GM18526 (cell line): ENCODE results near the gene NLN.

Experiments
- POLR2A ChIP-seq: IDR thresholded peaks from 3 replicates; pipeline ENCODE4 v1.6.1; 2011; ENCODE audit not compliant: insufficient read length; ENCODE audit errors: extremely low read depth

Gene NLN

DNA sequence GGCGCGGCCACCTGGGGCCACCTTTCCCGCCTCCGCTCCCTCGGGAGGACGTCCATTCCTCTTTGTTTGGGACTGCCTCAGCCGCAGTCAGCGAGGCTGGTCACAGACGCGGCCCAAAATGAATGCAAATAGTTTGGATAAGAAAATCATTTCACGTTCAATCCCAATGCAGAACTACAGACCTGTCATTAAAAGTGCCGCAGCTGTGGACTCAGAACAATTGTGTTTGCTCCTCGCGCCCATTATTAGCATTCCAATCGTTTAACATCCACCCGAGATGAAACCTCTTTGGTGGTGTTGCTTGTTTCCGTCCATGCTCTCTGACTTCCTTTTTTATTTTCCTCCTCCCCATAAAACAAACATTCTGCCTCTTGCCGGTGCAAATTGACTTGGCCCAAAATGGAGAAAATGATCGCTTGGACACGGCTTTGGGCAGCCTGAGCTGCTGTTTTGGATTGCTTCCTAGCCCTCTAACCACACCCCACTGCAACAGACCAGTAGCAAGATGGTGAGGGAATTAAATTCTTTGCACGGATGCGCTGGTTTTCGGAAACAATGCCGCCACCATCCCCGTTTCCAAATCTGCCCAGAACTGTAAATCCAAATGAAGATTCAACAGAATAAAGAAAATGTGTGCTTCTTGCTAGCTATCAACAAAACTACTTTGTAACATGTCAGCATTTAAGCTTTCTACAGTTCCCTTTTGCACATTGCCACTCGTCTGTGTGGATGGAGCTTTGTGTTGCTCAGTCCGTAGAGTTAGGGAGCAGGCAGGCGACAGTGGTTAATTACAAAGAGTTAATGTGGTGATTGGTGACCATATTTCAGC, 784 bp downstream of the NLN start:
- no peak for TF ChIP-seq POLR2A

DNA sequence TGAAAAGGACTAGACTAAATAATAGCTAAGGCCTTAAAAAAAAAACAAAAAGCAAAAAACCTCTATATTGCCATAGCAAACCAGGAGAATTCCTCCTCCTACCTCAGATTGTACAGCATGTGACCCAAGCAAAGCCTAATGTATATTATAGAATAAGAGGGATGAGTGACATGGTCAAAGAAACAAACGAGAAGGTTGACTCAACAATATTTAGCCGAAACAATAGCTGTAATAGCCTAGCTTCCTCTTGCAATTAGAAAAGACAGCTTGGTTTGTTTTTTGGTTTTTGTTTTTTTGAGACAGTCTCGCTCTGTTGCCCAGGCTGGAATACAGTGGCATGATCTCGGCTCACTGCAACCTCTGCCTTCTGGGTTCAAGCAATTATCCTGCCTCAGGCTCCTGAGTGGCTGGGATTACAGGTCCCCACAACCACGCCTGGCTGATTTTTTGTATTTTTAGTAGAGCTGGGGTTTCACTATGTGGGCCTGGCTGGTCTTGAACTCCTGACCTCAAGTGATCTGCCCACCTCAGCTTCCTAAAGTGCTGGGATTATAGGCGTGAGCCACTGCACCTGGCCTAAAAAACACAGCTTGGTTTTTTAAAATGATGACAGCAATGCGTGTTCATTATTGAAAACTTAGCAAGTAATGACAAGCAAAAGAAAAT, 5.6 kb downstream of the NLN start:
- no peak for TF ChIP-seq POLR2A

DNA sequence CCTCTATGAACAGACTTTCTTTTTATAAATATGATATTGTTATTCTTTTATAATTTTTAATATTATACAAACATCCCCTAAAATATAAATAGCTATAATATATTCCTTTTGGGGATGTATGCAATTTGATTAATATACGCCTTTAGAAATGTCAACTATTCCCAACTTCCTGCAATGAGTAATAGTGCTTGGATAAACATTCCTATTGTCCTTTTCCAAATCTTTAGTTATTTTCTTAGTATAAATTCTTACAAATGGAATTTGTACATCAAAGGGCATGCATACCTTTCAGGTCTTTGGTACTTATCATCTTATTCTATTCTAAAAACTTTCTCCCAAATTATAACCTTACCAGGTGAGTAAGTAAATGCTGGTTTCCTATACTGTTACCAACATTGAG, 6.2 kb downstream of the NLN start:
- TF ChIP-seq POLR2A, result no peak

DNA sequence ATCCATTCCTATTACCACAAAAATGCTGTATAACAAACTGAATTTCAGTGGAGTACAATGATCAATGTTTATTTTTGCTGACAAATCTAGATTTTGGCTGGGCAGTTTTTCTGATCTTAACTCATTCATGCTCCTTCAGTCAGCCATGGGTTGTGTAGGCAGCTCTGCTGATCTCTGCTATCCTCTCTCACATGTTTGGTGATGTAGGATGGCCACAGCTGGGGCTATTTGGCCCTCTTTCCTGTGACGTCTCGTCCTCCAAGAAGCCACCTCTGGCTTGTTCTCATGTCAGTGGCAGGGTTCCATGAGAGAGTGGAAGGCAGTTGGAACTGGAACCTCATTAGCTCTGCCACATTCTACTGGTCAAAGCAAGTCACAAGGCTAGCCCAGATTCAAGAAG, 8.9 kb downstream of the NLN start:
- TF ChIP-seq POLR2A, result no peak

DNA sequence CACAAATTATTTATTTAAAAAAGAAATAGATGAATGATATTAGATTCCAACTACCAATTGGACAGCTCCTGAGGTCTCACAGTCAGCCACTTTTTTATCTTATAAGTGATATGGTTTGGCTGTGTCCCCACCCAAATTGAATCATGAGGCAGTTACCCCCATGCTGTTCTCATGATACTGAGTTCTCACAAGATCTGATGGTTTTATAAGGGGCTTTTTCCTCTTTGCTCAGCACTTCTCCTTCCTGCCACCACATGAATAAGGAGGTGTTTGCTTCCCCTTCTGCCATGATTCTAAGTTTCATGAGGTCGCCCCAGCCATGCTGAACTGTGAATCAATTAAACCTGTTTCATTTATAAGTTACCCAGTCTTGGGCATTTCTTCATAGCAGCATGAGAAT, 12.9 kb downstream of the NLN start:
- TF ChIP-seq POLR2A, result no peak

DNA sequence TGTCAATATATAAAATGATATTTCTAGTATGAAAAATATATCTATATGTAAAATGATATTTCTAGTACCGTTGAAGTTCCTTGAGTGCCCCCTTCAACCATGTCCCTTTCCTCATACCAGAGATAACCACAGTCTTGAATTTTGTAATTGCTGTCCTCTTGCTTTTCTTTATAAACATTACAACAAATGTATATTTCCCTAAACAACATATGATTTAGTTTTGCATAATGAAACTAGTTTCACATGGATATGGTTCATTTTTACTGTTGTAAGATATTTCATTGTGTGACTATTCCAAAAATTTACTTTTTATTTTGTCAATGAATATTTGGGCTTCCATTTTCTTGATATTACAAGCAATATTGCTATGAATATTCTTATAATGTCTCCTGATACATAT, 14.0 kb downstream of the NLN start:
- no peak for TF ChIP-seq POLR2A

DNA sequence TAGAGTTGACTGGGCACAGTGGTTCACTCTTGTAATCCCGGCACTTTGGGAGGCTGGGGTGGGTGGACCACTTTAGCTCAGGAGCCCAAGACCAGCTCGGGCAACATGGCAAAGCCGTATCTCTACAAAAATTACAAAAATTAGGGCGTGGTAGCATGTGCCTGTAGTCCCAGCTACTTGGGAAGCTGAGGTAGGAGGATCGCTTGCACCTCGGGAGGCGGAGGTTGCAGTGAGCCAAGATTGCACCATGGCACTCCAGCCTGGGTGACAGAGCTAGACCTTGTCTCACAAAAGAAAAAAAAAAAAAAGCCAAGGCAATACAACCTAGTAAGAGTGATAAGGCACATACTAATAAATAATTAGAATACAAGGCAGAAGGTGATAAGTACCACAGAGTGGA, 15.8 kb downstream of the NLN start:
- no peak for TF ChIP-seq POLR2A

DNA sequence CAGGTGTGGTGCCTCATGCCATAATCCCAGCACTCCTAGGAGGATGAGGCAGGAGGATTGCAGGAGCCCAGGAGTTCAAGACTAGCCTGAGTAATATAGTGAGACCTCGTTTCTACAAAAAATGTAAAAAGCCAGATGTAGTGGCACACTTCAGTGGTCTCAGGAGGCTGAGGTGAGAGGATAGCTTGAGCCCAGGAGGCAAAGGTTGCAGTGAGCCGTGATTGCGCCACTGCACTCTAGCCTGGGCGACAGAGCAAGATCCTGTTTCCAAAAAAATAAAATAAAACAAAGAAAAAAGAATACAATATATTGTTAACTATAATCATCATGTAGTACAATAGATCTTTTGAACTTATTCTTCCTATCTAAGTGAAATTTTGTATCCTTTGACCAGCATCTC, 16.3 kb downstream of the NLN start:
- TF ChIP-seq POLR2A, result no peak

DNA sequence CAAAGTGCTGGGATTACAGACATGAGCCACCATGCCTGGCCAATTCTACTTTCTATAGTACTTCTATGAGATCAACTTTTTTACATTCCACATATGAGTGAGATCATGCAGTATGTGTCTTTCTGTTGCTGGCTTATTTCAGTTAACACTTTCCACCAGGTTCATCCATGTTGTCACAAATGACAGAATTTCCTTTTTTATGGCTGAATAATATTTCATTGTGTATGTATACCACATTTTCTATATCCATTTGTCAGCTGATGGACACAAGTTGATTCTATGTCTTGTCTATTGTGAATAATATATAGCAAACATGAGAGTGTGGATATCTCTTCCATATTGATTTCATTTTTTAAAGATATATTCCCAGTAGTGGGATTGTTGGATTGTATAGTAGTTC, 17.2 kb downstream of the NLN start:
- no peak for TF ChIP-seq POLR2A

DNA sequence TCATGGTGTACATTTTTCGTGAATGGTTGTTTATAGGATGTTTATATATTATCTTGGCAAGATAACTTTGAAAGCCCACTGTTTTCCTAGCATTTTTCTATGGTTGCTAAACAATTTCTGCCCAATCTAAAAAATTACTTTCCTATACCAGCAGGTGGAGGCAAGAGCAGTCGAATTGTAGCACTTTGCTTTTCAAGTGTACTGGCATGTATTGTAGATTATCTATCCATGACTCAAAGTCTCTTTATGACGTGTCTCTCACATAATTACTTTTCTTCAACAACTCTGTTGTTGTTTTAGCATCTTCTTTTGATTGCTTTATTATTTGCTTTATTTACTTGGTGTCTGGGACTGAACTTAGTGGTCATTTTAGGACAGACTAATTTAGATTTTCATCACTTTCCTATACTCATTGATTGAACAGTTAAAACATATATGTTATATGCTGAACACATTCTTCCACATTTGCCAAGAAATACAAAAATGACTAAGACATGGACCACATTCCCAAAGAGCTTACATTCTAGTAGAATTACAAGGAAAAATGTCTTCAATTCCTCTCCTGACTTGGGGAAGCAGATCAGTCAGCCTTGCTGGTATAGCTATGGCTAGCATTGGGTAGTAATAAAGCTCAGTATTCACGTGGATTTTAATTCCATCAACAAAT, 20.7 kb downstream of the NLN start:
- no peak for TF ChIP-seq POLR2A

DNA sequence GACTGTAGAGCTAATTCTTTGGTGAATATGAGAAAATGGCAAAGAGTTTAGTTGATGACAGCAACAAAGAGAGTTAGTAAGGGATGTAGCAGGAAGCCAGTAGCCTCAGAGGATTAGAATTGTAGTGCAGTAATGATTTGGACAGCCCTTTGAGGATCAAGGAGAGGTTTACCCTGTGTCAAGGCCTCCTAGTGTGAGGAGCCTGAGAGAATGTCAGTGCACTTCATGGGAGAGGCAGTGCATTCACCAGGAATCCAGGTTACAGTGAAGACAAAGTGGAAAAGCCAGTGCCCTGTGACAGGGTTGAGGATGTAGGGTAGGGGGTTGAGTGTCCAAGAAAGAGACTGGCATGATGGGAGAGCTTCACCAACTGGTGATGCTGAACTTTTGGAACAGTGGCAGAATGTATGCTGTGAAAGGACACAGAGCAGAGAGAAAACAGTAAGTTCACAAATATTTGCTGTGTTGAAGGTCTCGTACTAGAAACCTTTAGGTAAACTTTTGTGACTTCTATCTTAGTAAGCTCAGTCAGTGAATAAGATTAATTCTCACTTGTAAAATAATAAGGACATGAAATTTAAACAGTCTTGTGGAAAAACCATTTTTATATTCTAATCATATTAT, 27.3 kb downstream of the NLN start:
- TF ChIP-seq POLR2A, result no peak

DNA sequence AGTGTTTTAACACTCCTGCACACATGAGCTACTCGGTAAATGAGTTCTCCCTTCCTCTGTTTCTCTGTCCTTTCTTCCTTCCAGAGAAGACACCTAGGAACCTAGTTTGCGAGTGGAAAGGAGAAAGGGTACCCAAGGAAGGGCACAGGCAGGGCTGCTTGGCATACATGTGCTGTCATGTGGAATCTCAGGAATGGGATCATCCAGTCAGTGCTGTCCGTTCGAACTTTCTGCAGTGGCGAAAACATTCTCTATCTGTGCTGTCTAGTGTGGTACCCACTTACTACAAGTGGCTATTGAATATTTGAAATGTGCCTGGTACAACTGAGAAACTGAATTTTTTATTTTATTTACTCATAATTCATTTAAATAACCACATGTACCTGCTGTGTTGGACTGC, 28.0 kb downstream of the NLN start:
- no peak for TF ChIP-seq POLR2A

DNA sequence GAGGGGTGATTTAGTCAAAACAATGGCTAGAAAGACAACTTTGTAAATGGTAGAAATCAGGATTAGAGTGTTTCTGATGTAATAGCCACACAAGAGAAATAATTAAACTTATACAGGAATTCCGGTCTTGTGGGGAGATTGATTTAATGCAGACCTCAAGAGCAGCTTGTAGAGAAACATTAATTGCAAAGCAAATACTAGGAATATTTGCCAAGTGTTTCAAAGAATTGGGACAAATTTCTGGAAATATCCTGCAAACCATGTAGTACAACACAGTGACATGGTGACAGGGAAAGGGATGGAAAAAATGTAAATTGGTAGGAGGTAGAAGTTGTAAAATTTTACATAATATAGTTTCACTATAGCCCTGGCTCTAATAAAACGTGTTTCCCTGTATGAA, 28.9 kb downstream of the NLN start:
- no peak for TF ChIP-seq POLR2A

DNA sequence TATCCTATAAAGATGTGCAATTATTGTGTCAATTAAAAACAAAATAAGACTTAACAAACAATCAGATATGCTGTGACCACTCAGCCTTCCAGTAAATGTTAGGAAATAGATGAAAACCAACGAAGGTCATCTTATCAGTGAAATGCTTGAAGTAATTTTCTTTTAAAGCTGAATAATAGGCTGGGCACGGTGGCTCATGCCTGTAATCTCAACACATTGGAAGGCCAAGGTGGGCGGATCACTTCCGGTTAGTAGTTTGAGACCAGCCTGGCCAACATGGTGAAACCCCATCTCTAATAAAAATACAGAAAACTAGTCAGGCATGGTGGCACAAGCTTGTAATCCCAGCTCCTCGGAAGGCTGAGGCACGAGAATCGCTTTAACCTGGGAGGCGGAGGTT, 31.2 kb downstream of the NLN start:
- no peak for TF ChIP-seq POLR2A

DNA sequence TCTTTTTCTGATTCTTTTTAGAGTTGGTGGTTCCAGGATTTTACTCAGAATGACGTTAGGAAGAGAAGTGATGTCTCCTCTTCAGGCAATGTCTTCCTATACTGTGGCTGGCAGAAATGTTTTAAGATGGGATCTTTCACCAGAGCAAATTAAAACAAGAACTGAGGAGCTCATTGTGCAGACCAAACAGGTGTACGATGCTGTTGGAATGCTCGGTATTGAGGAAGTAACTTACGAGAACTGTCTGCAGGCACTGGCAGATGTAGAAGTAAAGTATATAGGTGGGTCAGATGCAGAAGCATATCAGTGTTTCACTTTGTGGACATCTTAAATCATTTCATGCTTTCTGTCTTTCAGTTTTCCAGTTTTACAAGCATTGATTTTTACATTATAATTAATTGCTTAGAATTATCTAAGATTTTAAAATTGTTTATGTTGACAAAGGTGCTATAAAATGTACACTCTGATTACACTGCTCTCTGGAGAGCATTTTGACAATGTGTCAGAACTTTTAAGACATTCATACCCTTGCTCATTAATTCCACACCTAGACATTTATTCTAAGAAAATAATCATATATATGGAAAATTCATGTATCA, 36.6 kb downstream of the NLN start:
- no peak for TF ChIP-seq POLR2A
